HCT116 (cell line): ENCODE measurements around the gene DMAC2.

Experiments used
- EGR1 ChIP-seq: IDR thresholded peaks from 2 replicates; pipeline ENCODE4 v1.6.1; 2012; ENCODE audit warnings: low read depth
- POLR2A ChIP-seq: IDR thresholded peaks from 2 replicates; pipeline ENCODE4 v1.7.0; 2011; ENCODE audit warnings: borderline replicate concordance; ENCODE audit not compliant: insufficient read depth, insufficient read length; ENCODE audit errors: extremely low read depth
- POLR2AphosphoS5 ChIP-seq: IDR thresholded peaks from 2 replicates; pipeline ENCODE4 v1.6.1; 2011; ENCODE audit warnings: mild to moderate bottlenecking, low read depth, low read length, moderate library complexity
- RAD21 ChIP-seq: IDR thresholded peaks from 2 replicates; pipeline ENCODE4 v1.6.1; 2012; ENCODE audit warnings: low read depth, mild to moderate bottlenecking
- TF ChIP-seq, protein P1 (sequence below), 3 experiments: fragments of 200-600 bp in 1 of 3; sonication (generic) in 1 of 3; IDR thresholded peaks in 2 of 3; conservative IDR thresholded peaks in 1 of 3; 2 replicates each; pipeline ENCODE4 v1.5.1; 2012 to 2017; ENCODE audit warnings: low read depth in 2 of 3, low read length in 2 of 3, antibody characterized with exemption in 1 of 3, borderline replicate concordance in 1 of 3, control low read depth in 1 of 3, mild to moderate bottlenecking in 1 of 3, mixed read lengths in 1 of 3, mixed run types in 1 of 3, moderate library complexity in 1 of 3; ENCODE audit not compliant: insufficient read depth in 1 of 3
- TF ChIP-seq, protein P2 (sequence below): IDR thresholded peaks from 2 replicates; pipeline ENCODE4 v1.6.1; 2012; ENCODE audit warnings: low read depth
- TF ChIP-seq, protein P3 (sequence below): IDR thresholded peaks from 2 replicates; pipeline ENCODE4 v1.6.1; 2012

DNA sequence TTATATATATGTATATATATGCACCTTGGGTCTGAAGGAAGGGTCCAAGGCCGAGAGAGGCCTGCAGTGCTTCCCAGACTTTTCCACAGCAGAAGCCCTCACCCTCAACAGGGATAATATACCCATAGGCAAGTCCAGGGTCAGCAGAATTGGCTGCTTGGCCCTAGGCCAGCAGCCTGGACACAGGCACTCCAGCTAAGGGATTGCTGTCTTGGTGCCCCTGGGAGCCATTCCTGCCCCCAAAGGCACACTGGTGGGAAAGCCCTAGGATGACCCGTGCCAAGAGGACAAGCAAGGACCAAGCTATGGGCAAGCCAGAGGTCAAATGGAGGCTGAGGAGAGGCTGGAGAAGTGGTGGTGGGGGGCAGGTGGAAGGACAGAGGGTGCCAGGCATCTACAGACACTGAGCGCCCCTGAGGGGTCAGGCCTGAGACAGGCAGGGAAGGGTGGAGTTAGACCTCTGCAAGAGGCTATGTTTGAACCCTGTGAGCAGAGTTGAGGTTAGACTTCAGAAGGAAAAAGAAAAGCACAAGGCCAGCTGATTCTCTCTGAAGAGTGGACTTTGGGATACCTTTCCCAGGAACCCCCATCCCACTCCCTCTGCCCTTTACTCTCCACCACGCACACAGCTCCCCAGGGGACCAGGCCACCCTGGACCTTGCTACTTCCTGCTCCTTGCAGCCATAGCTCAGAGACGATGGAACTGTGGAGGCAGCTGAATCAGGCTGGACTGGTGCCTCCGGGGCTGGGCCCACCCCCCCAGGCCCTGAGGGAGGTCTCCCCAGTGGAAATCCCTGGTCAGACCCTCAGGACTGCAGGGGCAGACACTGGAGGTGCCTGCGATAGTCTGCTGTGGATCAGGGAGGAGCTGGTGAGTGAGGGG is 3.0 kb upstream of the DMAC2 start, which contains the start of gene ERICH4:
- TF ChIP-seq, protein P1, sequence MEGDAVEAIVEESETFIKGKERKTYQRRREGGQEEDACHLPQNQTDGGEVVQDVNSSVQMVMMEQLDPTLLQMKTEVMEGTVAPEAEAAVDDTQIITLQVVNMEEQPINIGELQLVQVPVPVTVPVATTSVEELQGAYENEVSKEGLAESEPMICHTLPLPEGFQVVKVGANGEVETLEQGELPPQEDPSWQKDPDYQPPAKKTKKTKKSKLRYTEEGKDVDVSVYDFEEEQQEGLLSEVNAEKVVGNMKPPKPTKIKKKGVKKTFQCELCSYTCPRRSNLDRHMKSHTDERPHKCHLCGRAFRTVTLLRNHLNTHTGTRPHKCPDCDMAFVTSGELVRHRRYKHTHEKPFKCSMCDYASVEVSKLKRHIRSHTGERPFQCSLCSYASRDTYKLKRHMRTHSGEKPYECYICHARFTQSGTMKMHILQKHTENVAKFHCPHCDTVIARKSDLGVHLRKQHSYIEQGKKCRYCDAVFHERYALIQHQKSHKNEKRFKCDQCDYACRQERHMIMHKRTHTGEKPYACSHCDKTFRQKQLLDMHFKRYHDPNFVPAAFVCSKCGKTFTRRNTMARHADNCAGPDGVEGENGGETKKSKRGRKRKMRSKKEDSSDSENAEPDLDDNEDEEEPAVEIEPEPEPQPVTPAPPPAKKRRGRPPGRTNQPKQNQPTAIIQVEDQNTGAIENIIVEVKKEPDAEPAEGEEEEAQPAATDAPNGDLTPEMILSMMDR (IDR thresholded peaks at IDR 0.05 in 2 of 3, conservative IDR thresholded peaks at IDR 0.05 in 1 of 3; ENCODE audit: borderline replicate concordance in 1 of 3, insufficient read depth in 1 of 3, low read depth in 2 of 3, low read length in 2 of 3): no peak
- TF ChIP-seq, protein P2, sequence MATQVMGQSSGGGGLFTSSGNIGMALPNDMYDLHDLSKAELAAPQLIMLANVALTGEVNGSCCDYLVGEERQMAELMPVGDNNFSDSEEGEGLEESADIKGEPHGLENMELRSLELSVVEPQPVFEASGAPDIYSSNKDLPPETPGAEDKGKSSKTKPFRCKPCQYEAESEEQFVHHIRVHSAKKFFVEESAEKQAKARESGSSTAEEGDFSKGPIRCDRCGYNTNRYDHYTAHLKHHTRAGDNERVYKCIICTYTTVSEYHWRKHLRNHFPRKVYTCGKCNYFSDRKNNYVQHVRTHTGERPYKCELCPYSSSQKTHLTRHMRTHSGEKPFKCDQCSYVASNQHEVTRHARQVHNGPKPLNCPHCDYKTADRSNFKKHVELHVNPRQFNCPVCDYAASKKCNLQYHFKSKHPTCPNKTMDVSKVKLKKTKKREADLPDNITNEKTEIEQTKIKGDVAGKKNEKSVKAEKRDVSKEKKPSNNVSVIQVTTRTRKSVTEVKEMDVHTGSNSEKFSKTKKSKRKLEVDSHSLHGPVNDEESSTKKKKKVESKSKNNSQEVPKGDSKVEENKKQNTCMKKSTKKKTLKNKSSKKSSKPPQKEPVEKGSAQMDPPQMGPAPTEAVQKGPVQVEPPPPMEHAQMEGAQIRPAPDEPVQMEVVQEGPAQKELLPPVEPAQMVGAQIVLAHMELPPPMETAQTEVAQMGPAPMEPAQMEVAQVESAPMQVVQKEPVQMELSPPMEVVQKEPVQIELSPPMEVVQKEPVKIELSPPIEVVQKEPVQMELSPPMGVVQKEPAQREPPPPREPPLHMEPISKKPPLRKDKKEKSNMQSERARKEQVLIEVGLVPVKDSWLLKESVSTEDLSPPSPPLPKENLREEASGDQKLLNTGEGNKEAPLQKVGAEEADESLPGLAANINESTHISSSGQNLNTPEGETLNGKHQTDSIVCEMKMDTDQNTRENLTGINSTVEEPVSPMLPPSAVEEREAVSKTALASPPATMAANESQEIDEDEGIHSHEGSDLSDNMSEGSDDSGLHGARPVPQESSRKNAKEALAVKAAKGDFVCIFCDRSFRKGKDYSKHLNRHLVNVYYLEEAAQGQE: no peak
- TF ChIP-seq, protein P3, sequence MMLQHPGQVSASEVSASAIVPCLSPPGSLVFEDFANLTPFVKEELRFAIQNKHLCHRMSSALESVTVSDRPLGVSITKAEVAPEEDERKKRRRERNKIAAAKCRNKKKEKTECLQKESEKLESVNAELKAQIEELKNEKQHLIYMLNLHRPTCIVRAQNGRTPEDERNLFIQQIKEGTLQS: no peak
- TF ChIP-seq POLR2AphosphoS5 (no peak), RAD21 (no peak), EGR1 (no peak), POLR2A (no peak)
